ENCODE results near the gene CCDC180. TPM values are rescaled to one million over a fixed set of nuclear protein-coding genes. Genes with fewer than 3 reads are reported as not detected.

The CCDC180 gene
- total RNA-seq, 2 donors from 2014 or later: 1.6 to 22.8 TPM

GRCh38 chr9:97310023-97310422 is 2.6 kb downstream of the CCDC180 start:
- H3K27me3 ChIP-seq (replicated peaks; ENCODE audit: insufficient read depth): no peaks in the 10 kb centered on the region
- H3K36me3 ChIP-seq: peaks cover 0 to 5% of the 10 kb centered on the region in 2 donors
- no peaks in the 10 kb centered on the region for H3K4me1 ChIP-seq (replicated peaks)
- H3K9me3 ChIP-seq: no peaks in the 10 kb centered on the region
- H3K4me3 ChIP-seq: no peak overlapping the region
- intact Hi-C loops (cut with DNase I): no loop called here
- DNase-seq (ENCODE audit: low spot score): no peak
- H3K27ac ChIP-seq: no peak overlapping the region
- WGBS: 91% methylated on average over 1 of the region's 2 CpGs
- TF ChIP-seq, protein P1, sequence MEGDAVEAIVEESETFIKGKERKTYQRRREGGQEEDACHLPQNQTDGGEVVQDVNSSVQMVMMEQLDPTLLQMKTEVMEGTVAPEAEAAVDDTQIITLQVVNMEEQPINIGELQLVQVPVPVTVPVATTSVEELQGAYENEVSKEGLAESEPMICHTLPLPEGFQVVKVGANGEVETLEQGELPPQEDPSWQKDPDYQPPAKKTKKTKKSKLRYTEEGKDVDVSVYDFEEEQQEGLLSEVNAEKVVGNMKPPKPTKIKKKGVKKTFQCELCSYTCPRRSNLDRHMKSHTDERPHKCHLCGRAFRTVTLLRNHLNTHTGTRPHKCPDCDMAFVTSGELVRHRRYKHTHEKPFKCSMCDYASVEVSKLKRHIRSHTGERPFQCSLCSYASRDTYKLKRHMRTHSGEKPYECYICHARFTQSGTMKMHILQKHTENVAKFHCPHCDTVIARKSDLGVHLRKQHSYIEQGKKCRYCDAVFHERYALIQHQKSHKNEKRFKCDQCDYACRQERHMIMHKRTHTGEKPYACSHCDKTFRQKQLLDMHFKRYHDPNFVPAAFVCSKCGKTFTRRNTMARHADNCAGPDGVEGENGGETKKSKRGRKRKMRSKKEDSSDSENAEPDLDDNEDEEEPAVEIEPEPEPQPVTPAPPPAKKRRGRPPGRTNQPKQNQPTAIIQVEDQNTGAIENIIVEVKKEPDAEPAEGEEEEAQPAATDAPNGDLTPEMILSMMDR (IDR thresholded peaks at IDR 0.05): no peak
- TF ChIP-seq POLR2AphosphoS5 (IDR thresholded peaks at IDR 0.05) (no peak), POLR2A (IDR thresholded peaks at IDR 0.05) (no peak)

GRCh38 chr9:97310896-97311295 is 3.4 kb downstream of the CCDC180 start:
- TF ChIP-seq, protein P1 (IDR thresholded peaks at IDR 0.05): no peak
- no peak for TF ChIP-seq POLR2A (IDR thresholded peaks at IDR 0.05)
- TF ChIP-seq POLR2AphosphoS5 (IDR thresholded peaks at IDR 0.05): no peak

DNA sequence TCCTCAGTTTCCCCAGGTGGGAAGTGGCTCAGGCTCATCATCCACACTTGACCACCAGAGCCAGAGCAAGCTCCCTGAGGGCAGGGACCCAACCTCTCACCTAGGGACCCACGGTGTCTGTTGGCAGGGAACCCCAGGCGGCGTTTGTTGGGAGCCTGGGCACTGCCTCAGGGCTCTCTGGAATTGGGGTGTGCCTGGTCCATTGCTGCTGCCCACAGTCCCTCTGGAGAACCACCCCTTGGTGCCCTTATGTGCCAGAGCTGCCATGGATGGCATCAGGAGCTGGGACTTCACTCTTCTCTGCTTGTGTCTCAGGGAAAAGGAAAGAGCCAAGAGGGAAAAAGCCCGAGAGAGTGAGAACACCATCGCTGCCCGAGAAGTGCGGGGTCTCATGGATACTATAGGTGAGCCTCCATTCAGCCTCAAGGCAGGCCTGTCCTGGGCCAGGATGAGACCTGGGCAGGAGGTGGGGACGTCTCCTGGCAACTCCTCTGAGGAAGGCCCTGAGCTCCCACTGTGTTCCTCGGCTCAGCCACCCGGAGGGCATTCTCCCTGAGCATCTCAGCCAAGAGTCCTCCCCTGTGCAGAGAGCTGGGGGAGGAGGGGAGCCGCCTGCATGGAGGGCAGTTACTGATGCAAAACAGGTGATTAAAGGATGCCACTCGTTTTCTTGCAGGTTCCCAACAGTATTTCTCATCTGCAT is 4.5 kb downstream of the CCDC180 start:
- Histone ChIP-seq H3K27ac (no peak overlapping the region), H3K36me3 (peaks cover 0 to 5% of the 10 kb centered on the region in 2 donors), H3K4me1 (replicated peaks) (no peaks in the 10 kb centered on the region), H3K4me3 (no peak overlapping the region), H3K27me3 (replicated peaks; ENCODE audit: insufficient read depth) (no peaks in the 10 kb centered on the region), H3K9me3 (no peaks in the 10 kb centered on the region)
- no peak for DNase-seq (ENCODE audit: low spot score)
- WGBS: 82% methylated on average over 10 of the region's 12 CpGs
- TF ChIP-seq POLR2A (IDR thresholded peaks at IDR 0.05) (no peak), POLR2AphosphoS5 (IDR thresholded peaks at IDR 0.05) (no peak)
- TF ChIP-seq, protein P1 (IDR thresholded peaks at IDR 0.05): no peak
- intact Hi-C loops (cut with DNase I): no loop called here

More at GRCh38 chr9:97310896-97311295, 3.4 kb downstream of the CCDC180 start:
- DNase-seq (ENCODE audit: low spot score): no peak
- Histone ChIP-seq H3K9me3 (no peaks in the 10 kb centered on the region), H3K36me3 (peaks cover 0 to 5% of the 10 kb centered on the region in 2 donors), H3K27ac (no peak overlapping the region), H3K27me3 (replicated peaks; ENCODE audit: insufficient read depth) (no peaks in the 10 kb centered on the region), H3K4me3 (no peak overlapping the region), H3K4me1 (replicated peaks) (no peaks in the 10 kb centered on the region)
- 100% methylated on average over 2 of the region's 2 CpGs for WGBS
- intact Hi-C loops (cut with DNase I): no loop called here

DNA sequence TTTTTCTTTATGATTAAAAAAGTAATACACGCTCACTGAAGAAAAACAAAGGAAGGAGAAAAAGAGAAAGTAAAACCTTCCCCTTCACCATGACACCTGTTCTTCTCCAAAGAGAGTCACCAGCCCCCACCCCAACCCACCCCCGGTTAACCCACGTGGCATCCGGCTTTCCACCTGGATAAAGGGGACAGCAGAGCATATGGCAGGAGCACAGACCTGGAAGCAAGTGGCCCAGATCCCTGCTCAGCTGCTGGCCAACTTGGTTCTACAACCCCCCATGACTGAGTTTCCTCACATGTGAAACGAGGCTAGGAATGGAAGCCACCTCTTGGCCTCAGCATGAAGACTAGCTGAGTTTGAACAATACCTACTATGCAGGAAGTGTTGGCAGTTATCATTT is 5.1 kb downstream of the CCDC180 start:
- TF ChIP-seq, protein P1 (IDR thresholded peaks at IDR 0.05): no peak
- no peak for TF ChIP-seq POLR2AphosphoS5 (IDR thresholded peaks at IDR 0.05)
- no peak for TF ChIP-seq POLR2A (IDR thresholded peaks at IDR 0.05)
- no peaks in the 10 kb centered on the region for H3K4me1 ChIP-seq (replicated peaks)
- DNase-seq (ENCODE audit: low spot score): no peak
- H3K27me3 ChIP-seq (replicated peaks; ENCODE audit: insufficient read depth): no peaks in the 10 kb centered on the region
- H3K36me3 ChIP-seq: peaks cover 0 to 5% of the 10 kb centered on the region in 2 donors
- intact Hi-C loops (cut with DNase I): no loop called here
- H3K9me3 ChIP-seq: no peaks in the 10 kb centered on the region
- WGBS: 92% methylated on average over 5 of the region's 5 CpGs
- no peak overlapping the region for H3K27ac ChIP-seq
- no peak overlapping the region for H3K4me3 ChIP-seq

DNA sequence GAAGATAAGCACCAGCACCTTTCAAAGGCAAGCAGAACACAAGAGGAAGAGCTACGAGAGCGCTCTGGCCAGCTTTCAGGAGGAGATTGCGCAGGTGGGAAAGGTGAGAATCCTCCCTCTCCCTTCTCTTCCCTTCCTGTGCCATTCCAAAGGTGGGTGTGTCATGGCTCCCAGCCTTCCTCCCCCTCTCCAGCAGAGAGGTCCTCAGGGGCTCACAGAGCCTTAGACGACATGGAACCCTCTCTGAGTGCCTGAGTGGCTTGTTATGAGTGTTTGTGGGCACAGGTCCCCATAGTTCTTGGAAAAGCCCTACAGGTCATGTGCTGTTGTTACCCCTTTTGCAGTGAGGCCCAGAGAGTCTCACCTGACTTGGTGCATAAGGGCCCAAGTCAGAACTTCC is 5.8 kb downstream of the CCDC180 start:
- Histone ChIP-seq H3K4me3 (no peak overlapping the region), H3K4me1 (replicated peaks) (no peaks in the 10 kb centered on the region), H3K9me3 (no peaks in the 10 kb centered on the region), H3K27me3 (replicated peaks; ENCODE audit: insufficient read depth) (no peaks in the 10 kb centered on the region), H3K27ac (no peak overlapping the region), H3K36me3 (peaks cover 0 to 5% of the 10 kb centered on the region in 2 donors)
- no peak for DNase-seq (ENCODE audit: low spot score)
- intact Hi-C loops (cut with DNase I): no loop called here
- WGBS: 82% methylated on average over 4 of the region's 4 CpGs
- TF ChIP-seq POLR2A (IDR thresholded peaks at IDR 0.05): no peak
- TF ChIP-seq POLR2AphosphoS5 (IDR thresholded peaks at IDR 0.05): no peak
- TF ChIP-seq, protein P1 (IDR thresholded peaks at IDR 0.05): no peak

Measured in prostate gland (tissue), 2 donors.